AG09319 (cell line): ENCODE results near the gene CDKL1.

Experiments used
- DNase-seq: peaks from one replicate; pipeline ENCODE4 v3.0.0-alpha.2; 2010; ENCODE audit warnings: low read depth; ENCODE audit errors: extremely low read depth
- TF ChIP-seq, protein P1 (sequence below): IDR thresholded peaks from 2 replicates; pipeline ENCODE4 v1.5.1; 2011; ENCODE audit warnings: low read depth, mild to moderate bottlenecking, inconsistent platforms, low read length, moderate library complexity

Gene CDKL1

DNA sequence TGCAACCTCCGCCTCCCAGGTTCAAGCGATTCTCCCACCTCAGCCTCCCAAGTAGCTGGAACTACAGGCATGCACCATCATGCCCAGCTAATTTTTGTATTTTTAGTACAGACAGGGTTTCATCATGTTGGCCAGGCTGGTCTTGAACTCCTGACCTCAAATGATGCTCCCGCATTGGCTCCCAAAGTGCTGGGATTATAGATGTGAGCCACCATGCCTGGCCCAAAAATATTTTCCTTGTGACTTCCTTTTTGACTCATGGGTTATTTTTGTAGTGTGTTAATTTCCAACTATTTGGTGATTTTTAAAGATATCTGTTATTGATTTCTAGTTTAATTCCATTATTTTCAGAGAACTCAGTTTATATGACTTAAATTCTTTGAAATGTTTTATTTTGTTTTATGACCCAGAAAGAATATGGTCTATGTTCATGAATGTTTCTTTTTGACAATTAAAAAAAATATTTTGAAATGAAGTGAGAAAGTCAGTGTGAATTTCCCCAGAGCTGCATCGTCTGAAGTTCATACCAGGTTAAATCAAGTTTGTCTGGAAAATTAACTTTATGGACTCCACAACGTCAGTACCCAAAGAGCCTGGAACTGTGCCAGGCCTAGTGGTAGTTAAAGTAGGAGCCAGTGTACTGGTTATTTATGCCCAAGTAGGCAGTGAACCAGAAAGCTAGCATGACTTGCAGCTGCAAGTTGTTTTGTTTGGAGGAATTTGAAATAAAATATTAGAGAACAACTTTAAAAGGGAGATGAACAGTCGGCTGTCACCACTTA, 2.8 kb upstream of the CDKL1 start:
- TF ChIP-seq, protein P1, sequence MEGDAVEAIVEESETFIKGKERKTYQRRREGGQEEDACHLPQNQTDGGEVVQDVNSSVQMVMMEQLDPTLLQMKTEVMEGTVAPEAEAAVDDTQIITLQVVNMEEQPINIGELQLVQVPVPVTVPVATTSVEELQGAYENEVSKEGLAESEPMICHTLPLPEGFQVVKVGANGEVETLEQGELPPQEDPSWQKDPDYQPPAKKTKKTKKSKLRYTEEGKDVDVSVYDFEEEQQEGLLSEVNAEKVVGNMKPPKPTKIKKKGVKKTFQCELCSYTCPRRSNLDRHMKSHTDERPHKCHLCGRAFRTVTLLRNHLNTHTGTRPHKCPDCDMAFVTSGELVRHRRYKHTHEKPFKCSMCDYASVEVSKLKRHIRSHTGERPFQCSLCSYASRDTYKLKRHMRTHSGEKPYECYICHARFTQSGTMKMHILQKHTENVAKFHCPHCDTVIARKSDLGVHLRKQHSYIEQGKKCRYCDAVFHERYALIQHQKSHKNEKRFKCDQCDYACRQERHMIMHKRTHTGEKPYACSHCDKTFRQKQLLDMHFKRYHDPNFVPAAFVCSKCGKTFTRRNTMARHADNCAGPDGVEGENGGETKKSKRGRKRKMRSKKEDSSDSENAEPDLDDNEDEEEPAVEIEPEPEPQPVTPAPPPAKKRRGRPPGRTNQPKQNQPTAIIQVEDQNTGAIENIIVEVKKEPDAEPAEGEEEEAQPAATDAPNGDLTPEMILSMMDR: no peak
- DNase-seq: no peak

DNA sequence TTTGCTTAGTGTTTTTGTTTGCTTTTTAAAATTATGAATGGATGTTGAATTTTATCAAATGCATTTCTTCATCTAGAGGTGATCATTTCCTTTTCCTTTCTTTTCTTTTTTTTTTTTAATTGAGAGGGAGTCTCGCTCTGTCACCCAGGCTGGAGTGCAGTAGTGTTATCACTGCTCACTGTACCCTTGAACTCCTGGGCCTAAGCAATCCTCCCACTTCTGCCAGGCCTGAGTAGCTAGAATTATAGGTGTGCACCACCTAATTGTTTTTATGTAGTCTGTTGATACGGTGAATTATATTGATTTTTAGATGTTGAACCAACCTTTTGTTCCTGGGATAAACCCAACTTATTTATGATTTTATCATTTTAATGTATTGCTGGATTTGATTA, 1.5 kb upstream of the CDKL1 start:
- TF ChIP-seq, protein P1: no peak
- DNase-seq: no peak

DNA sequence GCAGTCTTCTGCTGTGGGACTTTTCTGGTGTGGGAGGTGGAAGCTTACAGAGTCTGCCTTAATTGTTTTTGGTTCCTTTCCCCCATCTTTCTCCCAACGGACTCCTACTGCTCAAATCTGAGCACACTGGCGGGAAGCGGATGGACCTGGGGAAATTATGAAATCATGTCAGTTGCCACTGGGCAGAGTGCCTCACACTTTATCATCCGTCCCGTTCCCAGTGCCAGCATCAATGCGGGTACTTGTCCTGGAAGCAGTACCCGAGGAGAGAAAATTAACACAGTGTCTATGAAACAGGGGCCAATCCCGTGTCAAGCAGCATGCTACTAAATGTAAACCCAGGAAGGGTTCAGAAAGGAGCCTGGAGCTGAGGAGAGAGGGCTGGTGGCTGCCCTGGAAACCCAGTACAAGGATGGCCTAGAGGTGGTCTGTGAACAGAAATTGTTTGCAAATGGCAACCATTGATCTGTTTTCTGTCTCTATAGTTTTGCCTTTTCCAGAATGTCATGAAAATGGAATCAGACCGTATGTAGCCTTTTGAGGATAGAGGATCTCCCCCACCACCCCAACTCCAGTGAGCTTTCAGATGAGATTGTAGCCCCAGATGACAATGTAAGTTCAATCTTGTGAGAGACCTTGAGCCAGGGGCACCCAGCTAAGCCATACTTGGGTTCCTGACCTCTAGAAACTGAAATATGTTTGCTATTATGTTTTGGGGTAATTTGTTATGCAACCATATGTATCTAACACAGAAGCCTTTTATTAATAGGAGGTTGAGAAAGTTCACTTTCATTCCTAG, 908 bp upstream of the CDKL1 start:
- no peak for DNase-seq
- TF ChIP-seq, protein P1: no peak

DNA sequence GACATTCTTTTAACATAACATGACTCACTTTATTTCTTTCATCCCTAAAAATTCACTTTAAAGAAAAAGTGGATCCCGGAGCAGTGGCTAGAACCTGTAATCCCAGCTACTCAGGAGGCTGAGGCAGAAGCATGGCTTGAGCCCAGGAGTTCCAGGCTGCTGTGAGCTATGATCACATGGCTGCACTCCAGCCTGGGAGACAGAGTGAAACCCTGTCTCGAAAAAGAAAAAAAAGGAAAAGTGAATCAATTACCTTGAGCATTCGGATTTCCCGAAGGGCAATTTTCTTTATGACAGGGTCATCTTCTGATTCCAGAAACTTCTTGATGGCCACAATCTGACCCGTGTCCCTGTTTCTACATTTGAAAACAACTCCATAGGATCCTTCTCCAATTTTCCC, 1.2 kb downstream of the CDKL1 start:
- TF ChIP-seq, protein P1: no peak
- no peak for DNase-seq

DNA sequence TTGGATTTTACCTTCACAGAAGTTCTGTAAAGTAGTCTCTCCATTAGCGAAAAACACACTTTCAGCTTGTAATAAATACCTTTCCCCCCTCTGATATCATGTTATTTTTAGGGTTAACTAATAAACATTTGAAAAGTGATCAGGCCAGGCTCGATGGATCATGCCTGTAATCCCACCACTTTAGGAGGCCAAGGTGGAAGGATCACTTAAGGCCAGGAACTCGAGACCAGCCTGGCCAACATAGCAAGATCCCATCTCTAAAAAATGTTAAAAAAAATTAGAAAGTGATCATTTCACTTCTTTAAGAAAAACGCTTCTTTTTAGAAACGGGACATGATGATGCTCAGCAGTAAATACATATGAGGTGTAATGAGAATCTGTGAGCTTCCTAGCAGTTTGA, 2.0 kb downstream of the CDKL1 start:
- DNase-seq: no peak
- TF ChIP-seq, protein P1: no peak

DNA sequence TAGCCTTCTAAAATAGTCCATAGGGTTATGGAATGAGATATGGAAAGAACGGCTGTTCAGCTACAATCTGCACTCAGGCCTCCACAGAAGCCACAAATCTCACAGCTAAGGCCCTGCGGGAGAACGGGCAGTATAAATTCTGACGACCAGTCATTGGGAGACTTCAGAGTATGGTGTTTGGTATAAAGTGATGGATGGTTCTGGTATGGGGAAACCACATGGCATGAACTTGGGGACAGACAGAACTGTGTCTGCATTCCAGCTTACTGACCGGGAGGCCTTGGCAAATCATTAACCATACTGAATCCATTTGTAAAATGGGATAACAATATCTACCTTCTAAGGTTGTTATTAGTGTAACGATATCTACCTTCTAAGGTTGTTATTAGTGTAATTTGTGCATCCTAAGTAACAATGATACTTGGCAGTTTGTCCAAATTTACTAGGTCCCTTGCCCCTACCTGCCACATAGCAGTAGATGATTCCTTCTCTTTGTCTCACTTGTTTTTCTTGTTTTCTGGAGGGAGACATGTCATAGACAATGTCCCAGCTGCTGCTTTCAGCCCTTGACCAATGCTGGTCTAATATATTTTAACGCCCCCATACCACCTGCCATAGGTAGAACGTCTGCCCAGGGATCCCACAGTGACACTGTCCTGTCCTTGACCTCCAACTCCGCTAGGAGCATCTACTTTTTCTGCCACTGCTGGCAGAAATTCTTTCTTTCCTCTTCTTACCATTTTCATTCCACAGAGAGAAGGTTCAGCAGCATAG, 6.8 kb downstream of the CDKL1 start:
- TF ChIP-seq, protein P1: no peak
- no peak for DNase-seq
